Measurements from ENCODE around the gene MRPL50.
A peak's percentile ranks its signal among the peaks of the same experiment; 100 is the strongest.

The MRPL50 gene

DNA sequence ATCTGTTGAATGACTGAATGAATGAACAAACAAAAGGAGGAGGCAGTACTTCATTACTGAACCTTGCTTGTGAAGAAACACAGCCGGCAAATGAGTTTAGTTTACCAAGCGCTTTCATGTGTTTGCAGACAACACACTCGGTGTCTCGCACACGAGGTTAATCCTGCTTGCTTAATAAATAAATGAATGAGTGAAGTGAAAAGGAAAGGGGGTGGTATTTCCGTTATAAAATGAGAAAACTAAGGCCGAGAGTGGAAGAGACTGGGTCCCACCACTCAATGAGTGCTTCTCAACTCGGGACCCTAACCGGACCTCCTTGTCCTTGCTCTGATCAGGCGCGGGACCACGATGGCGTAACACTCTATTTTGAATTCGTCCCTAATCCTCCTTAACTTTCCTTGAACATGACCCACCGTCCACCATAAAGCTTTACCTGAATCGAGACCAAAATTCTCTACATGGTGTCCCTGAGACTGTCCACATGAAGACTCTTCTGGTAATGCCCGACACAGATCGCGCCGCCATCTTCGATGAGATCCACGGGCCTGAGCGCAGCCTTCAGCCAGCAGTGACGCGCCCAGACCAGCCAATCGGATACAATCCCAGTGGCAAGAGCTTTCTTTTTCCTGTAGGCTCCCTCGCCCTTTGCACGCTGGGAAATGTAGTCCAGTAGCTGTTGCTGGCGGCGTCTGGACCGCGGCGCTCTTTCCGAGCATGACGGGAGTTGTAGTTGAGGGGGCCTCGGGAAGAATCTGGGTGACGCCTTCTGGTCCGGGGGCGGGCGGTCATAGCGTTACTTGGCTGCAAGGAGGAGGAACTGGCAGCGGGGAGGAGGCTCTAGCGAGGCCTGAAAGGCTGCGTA, at the start of gene MRPL50, which contains the start of gene ZNF189:
Gene MRPL50 (minus strand): TSS at position 551 of the 862 bp plus-strand sequence. CDS start 26 bp downstream, at position 525.
Gene ZNF189 (plus strand): TSS at position 784 of the 862 bp plus-strand sequence. CDS start 306 bp downstream, outside the sequence.
- peak; percentile 91 for DNase-seq

DNA sequence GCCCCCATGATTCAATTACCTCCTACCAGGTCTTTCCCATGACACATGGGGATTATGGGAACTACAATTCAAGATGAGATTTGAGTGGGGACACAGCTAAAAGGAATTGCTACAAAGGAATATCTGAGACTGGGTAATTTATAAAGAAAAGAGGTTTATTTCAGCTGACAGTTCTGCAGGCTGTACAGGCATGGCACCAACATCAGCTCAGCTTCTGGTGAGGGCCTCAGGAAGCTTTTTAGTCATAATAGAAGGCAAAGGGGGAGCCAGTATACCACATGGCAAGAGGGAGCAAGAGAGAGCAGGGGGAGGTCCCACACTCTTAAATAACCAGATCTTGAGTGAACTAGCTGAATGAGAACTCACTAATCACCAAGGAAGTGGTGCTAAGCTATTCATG, 48.3 kb upstream of the MRPL50 start:
- DNase-seq = no peak

DNA sequence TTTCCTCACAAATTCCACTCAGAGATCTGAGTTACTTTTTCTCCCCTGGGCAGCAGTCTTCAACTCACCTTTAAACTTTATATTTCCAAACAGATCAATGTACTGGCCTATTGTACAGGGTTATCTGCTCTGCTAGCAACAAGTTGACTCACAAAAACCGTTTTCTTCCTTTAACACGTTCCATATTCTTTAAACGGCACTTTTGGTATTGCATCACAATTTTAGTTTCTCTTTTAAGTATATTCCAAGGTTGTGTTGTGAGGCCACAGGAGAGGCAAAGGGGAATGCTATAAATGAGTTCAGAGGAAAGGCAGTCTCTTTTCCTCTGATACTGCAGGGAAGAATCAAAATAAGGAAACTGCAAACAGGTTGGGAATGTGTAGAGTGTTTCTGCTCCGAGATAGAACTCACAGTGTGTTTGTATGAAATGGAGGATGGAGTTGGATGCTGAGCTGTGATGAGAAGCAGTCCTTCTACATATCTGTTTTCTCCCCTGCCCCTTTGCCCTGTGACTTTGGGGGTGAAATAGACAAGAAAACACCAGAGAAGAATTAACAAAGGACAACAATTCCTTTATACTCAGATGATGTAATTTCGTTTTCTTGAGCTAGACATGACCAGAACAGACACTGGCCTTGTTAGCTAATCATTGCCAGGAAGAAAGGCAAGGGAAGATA, 47.1 kb upstream of the MRPL50 start:
- DNase-seq = no peak

DNA sequence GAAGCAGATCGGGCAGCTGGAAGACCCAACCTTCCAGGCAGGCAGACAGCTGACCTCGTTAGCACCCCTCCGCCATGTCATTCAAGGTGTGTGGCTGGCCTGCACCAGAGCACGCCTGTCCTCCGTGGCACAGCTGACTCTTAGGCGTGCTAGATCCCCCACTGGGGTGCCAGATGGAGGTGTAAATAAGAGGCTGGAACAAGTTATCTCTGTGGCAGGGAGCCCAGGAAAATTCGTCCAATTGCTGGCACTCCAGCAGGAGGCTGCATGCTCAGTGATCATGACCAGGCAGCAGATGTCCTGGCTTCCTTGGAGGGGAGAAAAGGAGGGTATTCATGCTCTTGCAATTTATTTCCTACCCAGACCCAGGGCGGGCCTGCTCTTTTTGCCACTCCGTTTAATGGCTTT, 45.0 kb upstream of the MRPL50 start:
- DNase-seq = no peak

DNA sequence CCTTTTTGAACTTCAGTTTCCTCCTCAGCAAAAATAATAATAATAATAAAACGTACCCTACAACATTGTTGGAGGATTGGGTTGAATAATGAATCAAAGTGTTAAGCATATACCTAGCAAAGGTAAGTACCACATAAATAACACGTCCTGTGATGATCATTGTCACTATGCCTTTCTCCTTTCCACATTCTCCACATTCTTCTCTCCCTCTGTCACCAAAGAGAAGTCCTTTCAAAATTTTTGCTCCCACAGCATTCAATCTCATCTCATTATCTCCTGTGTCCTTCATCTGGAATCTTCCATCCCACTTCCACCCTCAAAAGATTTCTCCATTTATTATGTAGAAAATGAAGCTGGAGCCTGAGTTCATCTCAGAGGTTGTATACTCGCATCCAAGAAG, 44.3 kb upstream of the MRPL50 start:
- no peak for DNase-seq

DNA sequence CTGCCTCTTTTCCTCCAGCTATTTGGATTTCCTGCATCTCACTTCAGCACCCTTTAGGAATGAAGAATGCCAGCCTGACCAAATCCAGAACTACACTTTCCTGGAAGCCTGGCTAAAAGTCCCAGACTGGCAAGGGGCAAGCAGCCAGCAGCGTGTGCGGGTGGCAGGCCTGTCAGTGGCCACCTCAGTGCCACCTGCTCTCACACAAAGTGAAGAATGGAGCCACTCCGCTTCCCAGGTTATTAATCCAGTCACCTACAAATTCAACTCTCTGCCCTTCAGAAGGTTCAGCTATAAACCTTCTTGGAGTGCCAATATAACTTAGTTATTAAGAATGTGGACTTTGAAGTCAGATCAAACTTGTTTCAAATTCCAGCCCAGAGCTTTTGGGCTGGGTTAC, 43.9 kb upstream of the MRPL50 start:
- no peak for DNase-seq

DNA sequence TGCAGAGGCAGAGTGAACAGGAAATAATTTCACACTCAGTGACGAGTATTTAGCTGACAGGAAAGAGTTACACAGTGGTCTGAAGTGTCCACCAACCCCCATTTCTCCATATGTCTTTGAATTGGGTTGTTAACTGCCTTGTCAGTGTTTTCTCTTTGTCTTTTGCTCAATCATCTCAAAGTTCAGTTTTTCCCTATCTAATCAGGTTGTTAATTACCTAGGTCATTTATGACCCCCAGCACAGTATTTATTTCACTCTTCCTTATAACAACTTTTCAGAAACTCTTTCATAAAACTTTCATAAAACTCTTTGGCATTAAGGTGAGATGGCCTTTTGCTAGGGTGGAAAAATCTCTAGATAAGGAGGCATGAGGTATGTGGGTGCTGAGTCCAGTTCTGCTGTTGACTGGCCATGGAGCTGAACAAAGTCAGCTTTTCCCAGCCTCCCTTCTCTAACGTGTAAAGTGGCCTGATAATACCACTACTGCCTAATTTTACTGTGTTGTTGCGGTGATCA, 42.4 kb upstream of the MRPL50 start:
- no peak for DNase-seq

DNA sequence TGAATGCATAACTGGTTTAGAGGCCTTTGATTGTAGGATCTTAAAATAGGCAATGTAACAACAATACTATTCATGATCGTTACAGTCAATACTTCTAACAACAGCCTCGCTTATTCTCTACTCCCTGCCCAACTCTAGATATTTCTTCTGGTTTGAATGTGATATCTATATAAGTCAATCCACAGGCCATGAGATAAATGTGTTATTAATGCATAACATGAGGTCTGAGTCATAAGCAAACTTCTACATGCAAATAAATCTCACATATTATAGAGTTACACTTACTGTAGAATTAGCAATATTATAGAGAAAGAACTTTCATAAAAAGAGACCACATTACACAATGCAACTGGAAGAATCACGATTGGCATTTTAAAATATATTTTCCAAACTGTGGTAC, 40.1 kb upstream of the MRPL50 start:
- DNase-seq = no peak

DNA sequence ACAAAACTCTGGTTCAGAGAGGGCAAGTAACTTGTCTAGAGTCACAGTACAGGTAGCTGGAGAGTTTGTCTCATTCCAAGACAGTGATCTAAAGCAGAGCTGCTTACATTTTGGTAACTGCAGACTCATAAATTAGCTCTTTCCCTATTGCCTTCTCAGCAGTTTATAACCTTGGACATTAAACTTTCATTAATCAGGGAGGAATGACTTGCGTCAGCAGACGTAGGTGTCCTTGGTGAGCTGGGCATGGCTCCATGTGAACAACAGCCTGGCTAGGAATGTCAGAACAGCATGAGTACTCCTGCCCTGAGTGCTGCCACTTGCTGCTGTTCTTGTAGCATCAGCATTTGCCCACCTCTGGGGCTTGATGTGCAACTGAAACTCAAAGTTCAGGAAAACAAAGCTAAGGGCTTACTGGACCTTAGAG, 39.4 kb upstream of the MRPL50 start:
- no peak for DNase-seq

DNA sequence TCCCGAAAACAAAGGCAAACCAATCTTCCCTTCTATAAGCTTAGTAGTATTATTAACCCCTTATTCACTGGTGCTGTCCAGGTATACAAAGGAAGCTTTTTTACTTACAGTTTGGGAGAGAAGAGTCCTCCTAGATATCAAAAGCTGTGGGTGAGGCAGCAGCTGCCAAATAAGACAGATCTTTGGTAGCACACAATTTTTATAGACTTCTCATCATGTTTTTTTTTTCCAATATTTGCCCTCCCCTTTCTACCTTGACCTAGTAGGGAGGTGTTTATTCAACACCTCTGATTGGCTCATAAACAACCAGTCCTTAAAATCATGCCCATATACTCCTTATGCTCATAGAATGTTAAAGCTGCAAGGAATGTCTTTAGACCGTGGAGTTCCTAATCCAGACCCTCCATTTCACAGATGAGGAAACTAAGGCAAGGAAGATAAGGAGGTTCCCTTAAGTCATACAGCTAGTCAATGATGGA, 37.2 kb upstream of the MRPL50 start, which contains the start of gene ALDOB:
Gene ALDOB (minus strand): TSS at position 174 of the 479 bp plus-strand sequence. CDS start 4,887 bp downstream, outside the sequence.
- no peak for DNase-seq

DNA sequence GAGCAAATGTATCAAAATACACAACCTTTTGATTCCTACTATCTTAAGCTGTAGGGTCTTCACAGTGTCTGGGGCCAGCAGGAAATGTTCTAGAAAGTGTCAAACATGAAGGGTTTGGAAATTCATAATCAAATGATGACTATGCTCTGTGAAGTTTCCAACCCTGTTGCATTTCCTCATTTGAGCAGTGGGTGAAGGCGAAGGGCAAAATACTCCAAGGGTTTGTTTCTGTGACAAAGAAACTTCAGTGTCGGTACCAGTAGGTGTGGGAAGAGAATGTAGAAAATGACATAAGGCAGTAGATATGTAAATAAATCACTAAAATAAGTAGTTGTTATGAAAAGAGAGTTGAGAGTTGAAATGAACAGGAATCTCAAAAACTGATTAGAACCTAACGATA, 36.6 kb upstream of the MRPL50 start:
- DNase-seq = no peak

DNA sequence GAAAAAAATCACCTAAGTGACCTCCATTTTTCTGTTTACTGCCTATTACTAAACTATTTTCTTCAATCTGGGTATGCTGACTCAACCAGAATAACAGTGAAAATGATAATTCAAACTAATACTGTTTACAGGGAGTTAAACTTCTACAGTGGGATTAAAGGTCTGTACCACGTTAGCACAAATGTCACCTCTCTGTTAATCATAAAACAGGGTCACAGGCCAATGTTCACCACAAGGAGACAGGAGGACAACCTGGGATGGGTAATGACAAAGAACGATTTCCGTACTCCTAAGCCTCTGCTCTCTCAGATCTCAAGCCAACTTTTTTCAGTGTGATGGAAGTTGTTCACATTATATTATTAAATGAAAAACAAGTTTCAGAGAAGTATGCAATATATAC, 34.8 kb upstream of the MRPL50 start:
- DNase-seq = no peak

DNA sequence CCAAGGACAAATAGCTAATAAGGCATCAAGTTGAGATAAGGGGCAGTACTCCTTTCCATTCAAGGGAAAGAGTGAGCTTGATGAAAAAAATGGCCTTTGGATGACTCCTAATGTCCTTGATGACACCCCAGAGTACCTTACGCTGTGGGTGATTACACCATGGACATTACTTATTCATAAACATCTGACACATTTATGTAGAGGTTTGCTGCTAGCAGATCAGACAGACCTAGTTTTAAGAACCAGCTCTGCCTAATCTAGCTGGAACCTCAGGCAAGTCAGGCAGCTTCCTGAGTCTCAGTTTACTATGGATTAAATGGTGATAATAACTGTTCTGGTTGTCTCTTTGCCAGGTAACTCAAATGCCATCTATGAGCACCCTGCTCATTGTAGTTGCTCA, 34.3 kb upstream of the MRPL50 start:
- no peak for DNase-seq

DNA sequence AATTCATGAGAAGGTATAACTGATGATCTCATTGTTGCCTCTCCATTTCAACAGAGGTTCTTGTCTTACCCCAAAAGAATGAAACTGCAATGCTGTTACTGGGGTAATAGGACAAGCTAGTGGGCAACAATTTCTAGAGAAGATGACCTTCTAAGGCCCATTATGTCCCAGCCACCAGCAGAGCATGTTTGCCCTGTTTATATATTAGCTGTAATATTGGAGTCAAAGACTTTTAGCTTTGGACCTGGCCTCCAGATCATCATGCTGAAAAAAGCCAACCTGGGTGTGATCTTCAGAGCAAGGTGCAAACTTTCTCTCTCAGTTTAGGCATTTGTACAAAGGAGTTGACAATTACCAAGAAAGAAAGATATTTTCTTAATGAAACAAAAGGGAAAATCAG, 33.8 kb upstream of the MRPL50 start:
- no peak for DNase-seq

DNA sequence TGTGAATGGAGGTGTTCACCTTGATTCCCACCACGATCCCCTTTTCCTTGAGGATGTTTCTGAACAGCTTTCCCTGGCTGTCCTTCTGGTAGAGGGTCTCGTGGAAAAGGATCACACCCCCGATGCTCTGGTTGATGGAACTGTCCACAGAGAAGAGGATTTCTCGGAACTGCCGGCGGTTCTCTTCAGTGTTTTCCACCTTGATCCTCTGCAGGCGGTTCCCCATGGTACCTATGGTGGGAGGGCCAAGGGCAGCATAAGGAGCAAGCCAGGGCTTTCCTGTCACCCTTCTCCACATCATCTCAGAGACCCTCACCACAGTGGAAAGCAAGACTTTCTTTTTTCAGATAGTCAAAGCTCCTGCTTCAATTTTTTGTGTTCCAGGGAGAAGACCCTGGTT, 31.3 kb upstream of the MRPL50 start:
- no peak for DNase-seq

DNA sequence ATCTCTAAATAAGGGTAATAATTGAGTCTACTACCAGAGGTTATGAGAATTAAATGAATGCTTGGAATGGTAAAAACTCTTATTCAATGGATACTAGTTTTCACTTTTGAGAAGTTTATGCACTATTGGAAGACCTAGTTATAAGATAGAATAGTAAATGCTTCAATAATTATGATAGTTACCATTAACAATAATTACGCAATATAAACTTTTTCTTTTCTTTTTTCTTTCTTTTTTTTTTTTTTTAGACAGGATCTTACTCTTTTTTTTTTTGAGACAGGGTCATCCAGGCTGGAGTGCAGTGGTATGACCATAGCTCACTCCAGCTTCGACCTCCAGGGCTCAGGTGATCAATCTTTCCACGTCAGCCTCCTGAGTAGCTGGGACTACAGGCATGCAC, 30.5 kb upstream of the MRPL50 start:
- DNase-seq = no peak

DNA sequence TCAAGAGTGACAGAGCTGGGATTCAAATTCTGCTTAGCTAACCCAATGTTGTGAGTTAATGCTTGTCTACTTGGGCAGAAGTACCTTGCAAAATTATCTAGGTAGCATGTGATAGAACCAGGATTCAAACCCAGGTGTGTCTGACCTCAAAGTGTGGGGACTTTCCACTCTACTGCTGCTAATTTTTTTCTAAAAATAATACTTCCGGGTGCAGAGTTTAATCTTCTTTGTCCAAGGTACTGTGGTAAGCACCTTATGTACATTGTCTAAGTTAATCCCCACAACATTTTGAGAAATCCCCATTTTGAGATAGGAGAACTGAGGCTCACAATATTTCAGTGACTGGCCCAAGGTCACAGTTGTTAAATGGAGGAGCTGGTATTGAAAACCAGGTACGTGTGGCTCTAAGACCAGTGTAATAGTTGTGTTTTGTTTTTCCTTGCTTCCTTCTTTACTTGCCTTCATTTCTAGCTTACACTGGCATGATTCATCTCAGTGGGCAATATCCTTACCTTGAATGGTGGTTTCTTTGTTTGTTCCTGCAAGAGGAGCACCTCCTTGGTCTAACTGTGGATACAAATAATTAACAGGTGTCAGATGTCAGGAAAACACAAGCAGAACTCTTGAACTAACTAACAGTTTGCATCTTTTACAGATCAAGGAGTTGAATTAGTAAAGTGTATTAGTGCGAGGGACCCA, 29.7 kb upstream of the MRPL50 start:
- no peak for DNase-seq

DNA sequence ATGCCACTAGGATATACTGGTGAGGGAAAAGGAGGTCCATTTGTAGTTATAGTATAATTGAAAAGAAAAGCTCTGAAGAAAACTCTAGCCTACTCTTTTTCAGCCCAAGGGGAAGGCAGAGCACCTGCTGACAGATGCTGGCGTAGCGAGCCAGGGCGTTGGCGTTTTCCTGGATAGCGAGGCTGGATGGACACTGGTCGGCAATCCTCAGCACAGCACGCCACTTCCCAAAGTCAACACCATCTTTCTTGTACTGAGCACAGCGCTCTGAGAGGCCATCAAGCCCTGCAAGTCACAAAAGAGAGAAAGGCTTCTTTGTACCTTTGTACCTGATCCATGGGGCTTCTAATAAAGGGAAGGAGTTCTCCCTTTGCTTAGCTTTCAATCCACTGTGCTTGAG, 28.9 kb upstream of the MRPL50 start:
- DNase-seq = no peak

DNA sequence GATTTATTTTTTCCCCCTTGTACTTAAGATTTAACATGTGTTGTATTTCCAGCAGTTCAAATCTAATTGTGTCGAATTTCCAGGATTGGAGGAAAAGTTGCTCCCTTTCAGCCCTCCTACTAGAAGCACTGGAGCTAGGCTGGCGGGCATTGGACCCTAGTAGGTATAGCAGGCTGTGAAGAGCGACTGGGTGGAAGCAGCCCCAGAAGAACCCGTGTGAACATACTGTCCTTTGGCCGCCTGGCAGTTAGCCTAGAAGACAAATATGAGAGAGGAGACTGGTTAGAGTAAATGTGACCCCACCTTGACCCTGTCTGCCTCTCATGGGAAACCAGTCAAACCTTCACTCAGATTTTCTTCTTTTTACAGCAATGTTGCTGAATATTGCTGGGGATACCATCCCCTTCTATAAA, 23.2 kb upstream of the MRPL50 start:
- DNase-seq = no peak

DNA sequence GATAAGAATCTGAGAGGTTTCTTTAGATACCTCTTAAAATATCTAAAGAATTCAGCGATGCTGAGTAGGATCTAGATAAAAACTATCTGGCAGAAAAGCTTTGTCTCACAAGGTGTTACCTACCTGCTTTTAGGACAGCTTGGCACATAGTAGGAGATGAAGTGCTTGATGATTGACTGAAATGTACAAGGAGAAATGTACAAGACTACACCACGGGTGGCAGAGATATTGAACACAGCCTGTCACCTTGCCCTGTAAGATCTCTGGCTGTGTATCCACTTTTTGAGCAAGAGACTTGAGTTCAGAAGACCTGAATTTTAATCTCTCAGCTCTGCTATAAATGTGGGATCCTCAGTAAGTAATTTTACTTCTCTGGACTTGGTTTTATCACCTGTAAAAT, 21.4 kb upstream of the MRPL50 start:
- DNase-seq = no peak

DNA sequence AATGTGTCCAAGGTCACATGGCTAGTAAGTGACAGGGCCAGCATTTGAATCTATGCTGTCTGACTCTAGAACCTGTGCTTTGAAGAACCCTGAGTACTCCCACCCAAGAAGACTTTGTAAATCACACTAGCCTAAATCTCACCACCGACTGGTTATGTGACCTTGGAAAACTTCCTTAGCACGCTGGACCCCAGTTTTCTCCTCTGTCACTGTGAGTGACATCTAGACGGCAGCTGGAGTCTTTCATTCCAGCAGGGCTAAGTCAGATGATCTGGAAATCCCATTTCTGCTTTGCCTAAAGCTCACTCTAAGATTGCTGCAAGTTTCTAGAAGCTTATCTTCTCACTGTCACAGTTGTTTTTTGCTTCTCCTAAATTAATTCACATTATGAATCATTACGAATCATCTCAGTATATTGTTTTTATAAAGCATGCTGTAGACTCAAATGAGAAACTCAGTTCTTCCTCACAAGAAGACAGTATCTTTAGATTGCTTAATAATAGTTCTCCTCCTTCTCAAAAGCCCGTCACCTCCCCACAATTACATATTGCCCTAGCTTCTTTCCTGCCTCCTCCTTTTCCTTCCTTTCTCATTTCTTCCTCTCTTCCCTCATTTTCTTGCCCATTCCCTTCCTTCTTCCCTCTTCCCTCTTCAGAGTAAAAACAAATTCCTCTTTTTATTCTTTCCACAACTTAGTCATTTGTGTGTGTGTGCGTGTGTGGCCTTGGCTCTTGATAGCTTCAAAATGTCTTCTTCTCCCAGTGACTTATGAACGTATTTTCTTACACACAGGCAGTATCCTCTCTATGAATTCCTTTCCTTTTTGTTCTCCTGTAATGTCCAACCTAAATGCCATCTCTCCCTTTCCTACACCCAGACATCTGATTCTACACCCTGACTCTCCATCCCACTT, 20.4 kb upstream of the MRPL50 start:
- no peak for DNase-seq

DNA sequence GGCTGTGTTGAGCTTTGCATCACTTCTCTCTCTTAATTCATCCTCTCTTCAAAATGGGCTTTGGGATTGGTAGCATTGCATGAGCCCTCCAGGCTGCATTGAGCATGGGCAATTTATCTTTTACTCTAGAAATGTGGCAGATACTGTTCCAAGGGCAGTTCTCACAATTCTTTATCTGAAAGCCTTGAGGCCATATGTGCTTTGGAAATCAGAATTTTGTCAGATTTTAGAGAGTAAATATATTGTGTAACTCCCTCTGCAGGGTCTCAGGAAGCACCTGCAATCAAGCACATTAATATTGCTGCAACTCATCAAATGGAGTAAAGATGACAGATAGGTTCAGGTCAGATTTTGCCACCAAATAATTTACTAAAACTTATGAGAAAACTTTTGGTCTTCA, 19.6 kb upstream of the MRPL50 start:
- no peak for DNase-seq

Data from activated T-cell treated with anti-CD3 and anti-CD28 coated beads, Interleukin-2, amount 50 U/mL, for 1 hour (primary cell).